ENCODE measurements around the gene RASGRP1. TPM values are rescaled to one million over a fixed set of nuclear protein-coding genes. Genes with fewer than 3 reads are reported as not detected.

The RASGRP1 gene
- total and polyA plus RNA-seq, 5 experiments from 2014 or later = 52.3 to 90.5 (median 83.7) TPM

GRCh38 chr15:38471974-38472373 is 92.6 kb downstream of the RASGRP1 start:
- POLR2A ChIA-PET = interaction anchor here (1.0 kb wide), 1 partner anchor 235 kb away, joined by 3 read pairs; no protein-coding TSS in a partner anchor

GRCh38 chr15:38470816-38471215 is 93.8 kb downstream of the RASGRP1 start:
- Mint-ChIP-seq H3K36me3 (peaks cover 4 to 51% (median 11%) of the 10 kb centered on the region in 3 donors), H3K9me3 (no peaks in the 10 kb centered on the region), H3K27me3 (no peaks in the 10 kb centered on the region), H3K4me3 (no peak overlapping the region), H3K4me1 (peaks cover 4 to 10% (median 7%) of the 10 kb centered on the region in 4 donors), H3K27ac (peak overlapping the region in 1 of 10 donors; percentile 39)
- POLR2A ChIA-PET = no interaction called here
- no peak for ATAC-seq
- DNase-seq = no peak

More at GRCh38 chr15:38471974-38472373, 92.6 kb downstream of the RASGRP1 start:
- ATAC-seq (no peak), DNase-seq (no peak)
- Mint-ChIP-seq H3K4me3 (no peak overlapping the region), H3K27me3 (no peaks in the 10 kb centered on the region), H3K27ac (no peak overlapping the region), H3K9me3 (no peaks in the 10 kb centered on the region), H3K36me3 (peaks cover 4 to 51% (median 11%) of the 10 kb centered on the region in 3 donors), H3K4me1 (peaks cover 4 to 10% (median 7%) of the 10 kb centered on the region in 4 donors)

GRCh38 chr15:38464675-38465074 is 99.9 kb downstream of the RASGRP1 start:
- Mint-ChIP-seq H3K4me3 (no peak overlapping the region), H3K27me3 (no peaks in the 10 kb centered on the region), H3K4me1 (peaks cover 8 to 20% (median 15%) of the 10 kb centered on the region in 4 donors), H3K9me3 (no peaks in the 10 kb centered on the region), H3K36me3 (peaks cover 0 to 24% (median 3%) of the 10 kb centered on the region in 3 donors), H3K27ac (no peak overlapping the region)
- no peak for ATAC-seq
- no peak for DNase-seq
- POLR2A ChIA-PET = no interaction called here

- Mint-ChIP-seq H3K4me3 (no peak overlapping the region), H3K4me1 (peaks cover 12 to 25% (median 21%) of the 10 kb centered on the region in 4 donors), H3K36me3 (peaks cover 0 to 24% (median 3%) of the 10 kb centered on the region in 3 donors), H3K27ac (peak overlapping the region in 1 of 10 donors; percentile 48), H3K27me3 (no peaks in the 10 kb centered on the region), H3K9me3 (no peaks in the 10 kb centered on the region)
- POLR2A ChIA-PET = no interaction called here
- no peak for ATAC-seq
- no peak for DNase-seq
Measured at GRCh38 chr15:38463893-38464292, 100.7 kb downstream of the RASGRP1 start.

GRCh38 chr15:38461066-38461833 is 103.4 kb downstream of the RASGRP1 start:
- no peak for ATAC-seq
- peaks cover 0 to 10% (median 0%) of the 10 kb centered on the region in 3 donors for H3K36me3 Mint-ChIP-seq
- H3K27ac Mint-ChIP-seq = peak overlapping the region in 2 of 10 donors; percentile 23 to 66
- H3K9me3 Mint-ChIP-seq = no peaks in the 10 kb centered on the region
- H3K4me3 Mint-ChIP-seq = no peak overlapping the region
- H3K4me1 Mint-ChIP-seq = peaks cover 22 to 45% (median 39%) of the 10 kb centered on the region in 4 donors
- POLR2A ChIA-PET = no interaction called here
- DNase-seq = no peak
- no peaks in the 10 kb centered on the region for H3K27me3 Mint-ChIP-seq

GRCh38 chr15:38460543-38460942 is 104.1 kb downstream of the RASGRP1 start:
- Mint-ChIP-seq H3K36me3 (peaks cover 0 to 5% (median 0%) of the 10 kb centered on the region in 3 donors), H3K27me3 (no peaks in the 10 kb centered on the region), H3K4me1 (peaks cover 24 to 50% (median 45%) of the 10 kb centered on the region in 4 donors), H3K4me3 (no peak overlapping the region), H3K27ac (peak overlapping the region in 2 of 10 donors; percentile 23 to 39), H3K9me3 (no peaks in the 10 kb centered on the region)
- ATAC-seq (no peak), DNase-seq (no peak)
- POLR2A ChIA-PET = no interaction called here

GRCh38 chr15:38459480-38459879 is 105.1 kb downstream of the RASGRP1 start:
- no peak for DNase-seq
- no peak overlapping the region for H3K4me3 Mint-ChIP-seq
- no peak for ATAC-seq
- H3K27me3 Mint-ChIP-seq = no peaks in the 10 kb centered on the region
- H3K9me3 Mint-ChIP-seq = no peaks in the 10 kb centered on the region
- POLR2A ChIA-PET = no interaction called here
- peaks cover 30 to 61% (median 55%) of the 10 kb centered on the region in 4 donors for H3K4me1 Mint-ChIP-seq
- H3K36me3 Mint-ChIP-seq = peaks cover 0 to 2% (median 0%) of the 10 kb centered on the region in 3 donors
- peak overlapping the region in 1 of 10 donors; percentile 51 for H3K27ac Mint-ChIP-seq

- ATAC-seq = no peak
- H3K36me3 Mint-ChIP-seq = peaks cover 0 to 2% (median 0%) of the 10 kb centered on the region in 3 donors
- H3K27ac Mint-ChIP-seq = no peak overlapping the region
- H3K4me3 Mint-ChIP-seq = no peak overlapping the region
- POLR2A ChIA-PET = no interaction called here
- H3K27me3 Mint-ChIP-seq = no peaks in the 10 kb centered on the region
- no peak for DNase-seq
- H3K4me1 Mint-ChIP-seq = peaks cover 33 to 64% (median 57%) of the 10 kb centered on the region in 4 donors
- H3K9me3 Mint-ChIP-seq = no peaks in the 10 kb centered on the region
Measured at GRCh38 chr15:38458646-38459045, 106.0 kb downstream of the RASGRP1 start.

GRCh38 chr15:38455092-38455491 is 109.5 kb downstream of the RASGRP1 start:
- ATAC-seq (no peak), DNase-seq (no peak)
- no peaks in the 10 kb centered on the region for H3K27me3 Mint-ChIP-seq
- POLR2A ChIA-PET = interaction anchor here (1.2 to 2.2 kb wide), 8 partner anchors 23 to 1327 kb away, joined by 3 to 15 read pairs (median 8); partner anchors contain the start of genes FSIP1 and RASGRP1
- H3K27ac Mint-ChIP-seq = peak overlapping the region; percentile 96 to 99 (median 98)
- H3K36me3 Mint-ChIP-seq = peaks cover 0 to 2% (median 0%) of the 10 kb centered on the region in 3 donors
- H3K9me3 Mint-ChIP-seq = no peaks in the 10 kb centered on the region
- H3K4me3 Mint-ChIP-seq = peak overlapping the region; percentile 95 to 99 (median 96)
- peaks cover 28 to 51% (median 47%) of the 10 kb centered on the region in 4 donors for H3K4me1 Mint-ChIP-seq

- H3K4me3 Mint-ChIP-seq = peak overlapping the region; percentile 95 to 99 (median 96)
- peaks cover 25 to 47% (median 43%) of the 10 kb centered on the region in 4 donors for H3K4me1 Mint-ChIP-seq
- peak overlapping the region; percentile 96 to 99 (median 98) for H3K27ac Mint-ChIP-seq
- POLR2A ChIA-PET = interaction anchor here (0.8 to 2.2 kb wide), 9 partner anchors 24 to 1327 kb away, joined by 3 to 15 read pairs (median 8); partner anchors contain the start of genes FSIP1 and RASGRP1
- H3K27me3 Mint-ChIP-seq = no peaks in the 10 kb centered on the region
- DNase-seq (no peak), ATAC-seq (peak; percentile 8 to 10)
- peaks cover 0 to 2% (median 0%) of the 10 kb centered on the region in 3 donors for H3K36me3 Mint-ChIP-seq
- H3K9me3 Mint-ChIP-seq = no peaks in the 10 kb centered on the region
Measured at GRCh38 chr15:38454696-38455090, 109.9 kb downstream of the RASGRP1 start.

GRCh38 chr15:38453971-38454695 is 110.5 kb downstream of the RASGRP1 start, which contains the start of gene FAM98B:
TSS of gene FAM98B (plus strand) at chr15:38454127. CDS start at chr15:38454162, 35 bp downstream.
- Mint-ChIP-seq H3K9me3 (no peaks in the 10 kb centered on the region), H3K27me3 (no peaks in the 10 kb centered on the region), H3K36me3 (peaks cover 0 to 2% (median 0%) of the 10 kb centered on the region in 3 donors), H3K4me3 (peak within 1 kb of the TSS; percentile 95 to 99 (median 96)), H3K27ac (peak within 1 kb of the TSS; percentile 96 to 99 (median 98)), H3K4me1 (peaks cover 22 to 44% (median 39%) of the 10 kb centered on the region in 4 donors)
- POLR2A ChIA-PET = interaction anchor here (0.6 to 2.2 kb wide), 11 partner anchors 20 to 1328 kb away, joined by 3 to 15 read pairs (median 5); partner anchors contain the start of genes FSIP1 and RASGRP1
- peak; percentile 87 to 91 for ATAC-seq
- DNase-seq = peak; percentile 65 to 90 (median 82)

- Mint-ChIP-seq H3K27me3 (peaks cover 12 to 29% (median 19%) of the 10 kb centered on the region in 5 donors), H3K36me3 (peaks cover 0 to 6% (median 4%) of the 10 kb centered on the region in 3 donors), H3K4me1 (peaks cover 4 to 8% (median 7%) of the 10 kb centered on the region in 4 donors), H3K4me3 (no peak overlapping the region), H3K27ac (peak overlapping the region in 1 of 10 donors; percentile 10), H3K9me3 (peaks cover 0 to 11% (median 0%) of the 10 kb centered on the region in 9 donors)
- POLR2A ChIA-PET = interaction anchor here (0.6 kb wide), 1 partner anchor 12 kb away, joined by 3 read pairs; no protein-coding TSS in a partner anchor
- ATAC-seq (no peak), DNase-seq (no peak)
Measured at GRCh38 chr15:38441130-38441519, 123.5 kb downstream of the RASGRP1 start.
